GM18499 (cell line): ENCODE results near the gene GRM4.

Experiments
- ATAC-seq: cut with Tn5 transposase; IDR thresholded peaks from one replicate; pipeline ENCODE4 v1.9.1; 2021; ENCODE audit warnings: moderate number of reproducible peaks; ENCODE audit not compliant: insufficient read depth, unreplicated experiment

Gene GRM4

GRCh38 chr6:34113532-34113931 is 32.4 kb downstream of the GRM4 start:
- ATAC-seq, result no peak

DNA sequence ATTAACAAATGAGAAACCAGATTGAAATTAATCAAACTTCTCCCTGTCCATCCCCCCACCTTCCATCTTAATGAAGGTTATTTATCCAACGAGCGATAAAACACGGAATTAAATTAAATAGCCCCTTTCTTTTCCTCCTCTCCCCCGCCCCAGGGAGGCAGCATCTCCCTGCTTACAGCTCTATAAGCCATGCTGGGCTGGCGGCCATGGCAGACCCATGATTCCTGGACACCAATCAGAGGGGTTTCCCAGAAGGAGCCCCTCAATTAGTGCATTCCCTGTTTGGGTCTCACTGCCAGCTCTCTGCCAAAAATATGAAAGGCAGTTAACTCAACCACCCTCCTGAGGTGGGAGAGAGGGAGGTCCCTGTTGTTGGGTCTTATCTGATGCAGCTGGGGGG is 33.8 kb downstream of the GRM4 start:
- ATAC-seq, result no peak

DNA sequence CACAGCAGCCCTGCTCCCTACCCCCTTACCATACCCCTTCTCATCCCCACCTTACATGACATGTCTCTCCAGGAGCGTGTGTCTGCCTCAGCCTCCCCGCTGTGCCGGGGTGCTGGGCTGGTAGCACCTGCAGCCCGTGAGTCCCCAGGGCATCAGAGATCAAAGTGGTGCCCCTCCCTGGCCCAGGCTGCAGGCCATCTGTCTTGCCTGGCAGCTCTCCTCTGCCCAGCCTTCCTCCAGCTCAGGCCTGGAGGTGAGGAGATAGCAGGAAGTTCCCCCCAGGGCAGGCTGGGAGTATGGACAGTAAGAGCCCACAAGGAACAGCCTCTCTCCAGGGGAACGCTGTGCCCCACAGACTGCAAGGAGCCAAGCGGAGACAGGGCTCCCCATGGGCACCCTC is 35.3 kb downstream of the GRM4 start:
- no peak for ATAC-seq

GRCh38 chr6:34108176-34108575 is 37.7 kb downstream of the GRM4 start:
- no peak for ATAC-seq

DNA sequence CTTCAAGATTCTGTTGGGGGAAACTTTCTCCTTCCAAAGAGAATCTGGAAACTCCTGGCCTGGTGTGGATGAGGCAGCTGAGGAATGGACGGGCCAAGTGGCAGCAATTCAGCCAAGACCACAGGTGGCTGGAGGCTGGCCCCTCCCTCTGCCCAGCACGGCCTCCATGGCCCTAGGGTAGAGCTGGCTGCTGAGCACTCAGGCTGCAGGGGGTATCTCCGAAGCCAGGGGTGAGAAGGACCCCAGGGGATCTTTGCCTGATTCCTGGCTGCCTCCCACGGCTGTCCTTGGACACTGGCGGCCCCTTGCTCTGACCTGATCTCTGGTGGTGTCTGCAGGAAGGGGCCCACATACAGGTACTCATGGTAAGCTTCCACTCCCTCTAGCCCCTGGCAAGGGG is 39.0 kb downstream of the GRM4 start:
- ATAC-seq, result no peak

DNA sequence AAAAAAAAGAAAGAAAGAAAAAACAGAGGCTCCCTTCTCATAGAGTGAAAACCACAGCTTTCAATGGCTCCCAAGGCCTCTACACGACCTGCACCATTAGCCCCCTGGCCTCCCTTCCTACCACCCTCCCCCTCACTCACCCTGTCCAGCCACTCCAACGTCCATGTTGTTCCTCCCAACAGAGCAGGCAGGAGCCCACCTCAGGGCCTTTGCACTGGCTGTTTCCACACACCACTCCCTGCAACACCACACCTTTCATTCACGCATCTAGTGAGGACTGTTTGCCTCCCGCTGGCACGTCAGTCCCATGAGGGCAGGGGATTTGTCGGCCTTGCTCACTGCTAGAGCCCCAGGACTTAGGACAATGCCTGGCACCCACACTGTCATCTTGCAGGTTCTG is 39.5 kb downstream of the GRM4 start:
- ATAC-seq, result no peak

DNA sequence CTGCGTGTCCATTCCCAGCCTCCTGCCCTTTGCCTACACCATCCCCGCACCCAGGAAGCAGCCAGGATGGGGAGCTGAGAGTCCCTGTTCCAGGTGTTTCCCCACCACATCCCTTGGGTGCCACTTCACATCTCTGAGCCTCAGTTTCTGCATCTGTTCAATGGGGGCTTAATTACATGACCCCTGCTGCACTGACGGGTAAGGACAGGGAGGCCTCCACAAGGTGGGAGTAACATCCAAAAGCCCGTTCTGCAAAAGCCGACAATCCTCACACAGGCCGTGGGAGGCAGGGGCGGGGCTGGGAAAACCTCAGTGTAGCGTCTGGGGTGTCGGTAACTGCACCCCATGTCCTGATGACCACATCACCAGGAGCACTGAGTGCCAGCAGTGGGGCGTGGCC is 41.3 kb downstream of the GRM4 start:
- ATAC-seq, result no peak

GRCh38 chr6:34104186-34104585 is 41.7 kb downstream of the GRM4 start:
- ATAC-seq, result no peak

- no peak for ATAC-seq
Observed at GRCh38 chr6:34103321-34103720, 42.6 kb downstream of the GRM4 start.

DNA sequence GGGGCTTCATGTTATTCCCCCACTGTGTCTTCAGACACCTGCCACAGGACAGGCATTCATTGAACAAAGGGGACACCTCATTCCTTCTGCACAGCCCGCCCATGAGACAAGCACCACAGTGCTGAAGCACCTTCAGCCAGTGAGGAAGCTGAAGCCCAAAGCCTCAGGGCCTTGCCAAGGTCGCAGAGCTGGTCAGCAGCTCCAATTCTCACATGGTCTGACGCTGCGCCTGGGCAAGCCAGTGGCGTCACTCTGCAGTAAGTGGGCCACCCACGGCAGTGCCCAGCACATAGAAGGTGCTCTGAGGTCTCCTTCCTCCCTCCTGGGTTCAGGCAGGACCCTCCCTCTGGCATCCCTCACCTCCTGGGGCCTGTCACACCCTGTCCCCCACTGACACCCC is 43.2 kb downstream of the GRM4 start:
- no peak for ATAC-seq

DNA sequence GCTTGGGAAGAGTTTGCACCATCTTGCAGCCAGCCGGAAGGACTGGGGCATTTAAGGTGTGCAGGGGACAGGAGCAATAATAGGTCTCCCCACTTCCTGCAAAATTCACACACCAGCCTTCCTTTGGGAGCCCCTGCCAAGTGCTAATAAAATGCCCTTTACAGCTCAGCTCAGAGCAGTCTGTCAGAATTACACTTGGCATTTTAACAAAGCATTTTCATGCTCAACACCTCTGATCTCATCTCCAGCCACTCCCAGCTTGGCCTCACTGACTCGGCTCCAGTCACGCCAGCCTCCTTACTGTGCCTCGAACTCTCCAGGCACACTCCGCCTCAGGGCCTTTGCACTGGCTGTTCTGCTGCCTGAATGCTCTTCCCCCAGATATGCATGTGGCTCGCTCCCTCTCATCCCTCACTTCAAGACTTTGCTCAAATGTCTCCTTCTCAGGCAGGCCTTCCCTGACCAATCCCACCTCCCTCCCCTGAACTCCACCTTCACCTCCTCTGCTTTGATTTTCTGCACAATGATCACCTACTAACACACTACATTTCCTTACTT is 43.7 kb downstream of the GRM4 start:
- ATAC-seq, result no peak

DNA sequence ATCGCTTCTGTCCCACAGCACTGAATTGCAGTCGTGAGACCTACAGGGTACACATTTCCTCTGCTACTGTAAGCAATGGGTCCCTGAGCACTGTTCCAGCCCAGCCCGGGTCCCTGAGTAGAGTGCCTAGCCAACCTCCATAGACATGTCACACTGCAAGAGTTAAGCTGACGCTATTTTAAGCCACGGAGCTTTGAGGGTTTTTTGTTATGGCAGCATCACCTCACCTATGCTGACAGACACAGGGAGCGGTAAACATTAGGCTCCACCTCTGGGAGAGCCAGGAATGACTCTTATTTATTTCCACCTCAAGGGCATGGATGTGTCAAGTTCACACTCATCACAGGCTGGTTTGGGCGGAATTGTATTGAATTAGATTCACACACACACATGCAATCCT is 45.1 kb downstream of the GRM4 start:
- ATAC-seq, result no peak

GRCh38 chr6:34099878-34100277 is 46.0 kb downstream of the GRM4 start:
- ATAC-seq, result no peak

GRCh38 chr6:34098045-34098936 is 47.6 kb downstream of the GRM4 start:
- ATAC-seq, result no peak

DNA sequence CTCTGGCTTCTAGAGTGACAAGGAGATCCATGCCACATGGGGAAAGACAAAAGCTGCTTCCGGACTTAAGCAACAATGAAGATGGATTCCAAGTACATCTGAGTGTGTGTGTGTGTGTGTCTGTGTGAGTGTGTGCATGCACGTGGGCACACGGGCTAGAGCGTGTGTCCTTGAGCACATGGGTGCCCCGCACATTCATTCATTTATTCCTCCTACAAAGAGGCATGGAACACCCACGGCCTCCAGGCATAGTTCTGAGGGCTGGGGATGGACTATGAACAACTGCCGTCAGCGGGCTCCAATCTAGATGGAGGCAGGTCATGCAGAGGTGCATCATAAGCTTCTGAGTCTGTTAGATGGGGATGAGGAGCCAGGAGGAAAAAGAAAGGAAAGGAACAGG is 49.1 kb downstream of the GRM4 start:
- no peak for ATAC-seq

GRCh38 chr6:34096193-34096592 is 49.7 kb downstream of the GRM4 start:
- no peak for ATAC-seq

- no peak for ATAC-seq
Observed at GRCh38 chr6:34095741-34096140, 50.1 kb downstream of the GRM4 start.

- no peak for ATAC-seq
Observed at GRCh38 chr6:34095136-34095505, 50.8 kb downstream of the GRM4 start.

DNA sequence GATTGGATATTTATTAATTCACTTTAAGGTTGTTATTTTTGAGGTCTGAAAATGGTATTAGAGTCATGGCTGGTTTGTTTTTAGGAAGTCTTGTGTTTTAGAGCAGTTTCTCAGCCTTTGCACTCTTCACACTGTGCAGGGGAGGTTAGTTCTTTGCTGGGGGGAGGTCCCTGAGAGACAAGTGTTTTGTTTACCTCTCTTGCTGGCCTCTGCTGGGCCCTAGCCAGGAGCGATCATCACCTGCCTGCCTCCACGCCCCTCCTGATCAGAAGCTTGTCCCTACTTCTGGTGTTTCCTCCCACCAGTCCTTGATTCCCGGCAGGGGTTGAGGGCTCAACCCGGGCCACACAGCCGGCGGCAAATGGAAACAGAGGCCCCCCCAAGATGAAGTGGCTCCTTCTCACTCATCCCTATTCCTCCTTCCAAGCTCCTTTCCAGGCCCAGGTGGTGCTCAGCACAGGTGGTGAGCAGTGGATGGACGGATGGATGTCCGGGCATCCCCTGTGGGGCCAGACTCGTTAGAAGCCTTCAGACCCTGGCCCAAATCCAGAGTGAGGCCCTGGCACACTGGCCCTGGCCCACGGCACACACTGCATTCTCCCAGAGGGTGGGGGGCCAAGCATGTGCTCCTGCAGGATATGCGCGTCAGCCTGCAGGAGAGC is 51.3 kb downstream of the GRM4 start:
- ATAC-seq, result no peak

GRCh38 chr6:34093854-34094430 is 51.9 kb downstream of the GRM4 start:
- ATAC-seq, result no peak

GRCh38 chr6:34093206-34093605 is 52.7 kb downstream of the GRM4 start:
- no peak for ATAC-seq
